HepG2 (cell line): ENCODE results near the gene AGBL2. TPM values are rescaled to one million over a fixed set of nuclear protein-coding genes. Genes with fewer than 3 reads are reported as not detected.

Experiments used
- CC2D1A ChIP-seq: sonication (generic); formaldehyde crosslinking; IDR thresholded peaks from 2 replicates; pipeline ENCODE4 v1.8.1; 2023; ENCODE audit warnings: mild to moderate bottlenecking, missing genetic modification reagents
- HNF1A ChIP-seq, 2 experiments: sonication (generic) in 1 of 2; formaldehyde crosslinking in 1 of 2; IDR thresholded peaks; 2 replicates each; pipeline versions ENCODE4 v1.4.0 to v1.6.1; 2016 to 2020; ENCODE audit warnings: borderline replicate concordance in 1 of 2, low read depth in 1 of 2, mild to moderate bottlenecking in 1 of 2, missing genetic modification reagents in 1 of 2
- NFE2 ChIP-seq: sonication (generic); formaldehyde crosslinking; IDR thresholded peaks from 2 replicates; pipeline ENCODE4 v1.4.0; 2020; ENCODE audit warnings: missing genetic modification reagents
- NR2F1 ChIP-seq, 2 experiments: fragments of 450-650 bp in 1 of 2; formaldehyde crosslinking in 1 of 2; IDR thresholded peaks; 2 replicates each; pipeline versions ENCODE4 v1.5.0 to v1.6.1; 2016 to 2020; ENCODE audit warnings: mild to moderate bottlenecking in 1 of 2, missing compliant biosample characterization in 1 of 2, missing genetic modification reagents in 1 of 2, moderate library complexity in 1 of 2
- RCOR2 ChIP-seq: IDR thresholded peaks from 2 replicates; pipeline ENCODE4 v1.6.1; 2016; ENCODE audit warnings: missing biosample characterization, missing genetic modification reagents
- RFXANK ChIP-seq: IDR thresholded peaks from 2 replicates; pipeline ENCODE4 v1.6.1; 2016
- SETDB1 ChIP-seq: sonication (generic); formaldehyde crosslinking; IDR thresholded peaks from 2 replicates; pipeline ENCODE4 v1.5.1; 2020; ENCODE audit warnings: missing genetic modification reagents, mild to moderate bottlenecking, borderline replicate concordance
- ZBED4 ChIP-seq: sonication (generic); formaldehyde crosslinking; IDR thresholded peaks from 2 replicates; pipeline ENCODE4 v1.4.0; 2020; ENCODE audit warnings: missing genetic modification reagents, borderline replicate concordance
- ZBTB3 ChIP-seq: sonication (generic); formaldehyde crosslinking; IDR thresholded peaks from 2 replicates; pipeline ENCODE4 v1.4.0; 2020; ENCODE audit warnings: low read depth, mild to moderate bottlenecking, moderate library complexity, missing genetic modification reagents, borderline replicate concordance
- ZNF563 ChIP-seq: sonication (generic); formaldehyde crosslinking; IDR thresholded peaks from 2 replicates; pipeline ENCODE4 v1.8.0; 2022; ENCODE audit warnings: mild to moderate bottlenecking, moderate library complexity, missing genetic modification reagents
- ZNF747 ChIP-seq: sonication (generic); formaldehyde crosslinking; IDR thresholded peaks from 2 replicates; pipeline ENCODE4 v1.8.1; 2023; ENCODE audit warnings: missing genetic modification reagents, mild to moderate bottlenecking, borderline replicate concordance
- ZNF761 ChIP-seq: sonication (generic); formaldehyde crosslinking; conservative IDR thresholded peaks from 2 replicates; pipeline ENCODE4 v1.4.0; 2020; ENCODE audit warnings: mild to moderate bottlenecking, missing genetic modification reagents
- ZNF788 ChIP-seq: sonication (generic); formaldehyde crosslinking; IDR thresholded peaks from 2 replicates; pipeline ENCODE4 v1.5.0; 2020; ENCODE audit warnings: mild to moderate bottlenecking, missing genetic modification reagents, borderline replicate concordance
- polyA plus RNA-seq, 8 experiments: library from polyadenylated mRNA; depleted of rRNA in 3 of 8; stranded (reverse) in 7 of 8; unstranded in 1 of 8; fragments of >200 nt; fragmentation: Illumina TruSeq in 4 of 8; extraction: Trizol in 4 of 8; gene quantifications; 2 replicates each; pipeline versions ENCODE4 v1.2.1 to v1.2.3, GENCODE V29; 2011 to 2016; ENCODE audit warnings: low read depth in 4 of 8, missing spikeins in 1 of 8, mixed read lengths in 1 of 8; ENCODE audit not compliant: insufficient read depth in 1 of 8
- total RNA-seq, 5 experiments: library from RNA; depleted of rRNA; stranded (reverse); fragments of >200 nt; fragmentation: Illumina TruSeq; extraction: Trizol; gene quantifications; 2 replicates each; pipeline ENCODE4 v1.2.3, GENCODE V29; 2016; ENCODE audit warnings: low read depth in 1 of 5

AGBL2 gene
- total and polyA plus RNA-seq, 2 of the 13 experiments (the other 11 are each of a cell fraction or from before 2014, with no cell fraction given) = 1.6 to 5.7 TPM

DNA sequence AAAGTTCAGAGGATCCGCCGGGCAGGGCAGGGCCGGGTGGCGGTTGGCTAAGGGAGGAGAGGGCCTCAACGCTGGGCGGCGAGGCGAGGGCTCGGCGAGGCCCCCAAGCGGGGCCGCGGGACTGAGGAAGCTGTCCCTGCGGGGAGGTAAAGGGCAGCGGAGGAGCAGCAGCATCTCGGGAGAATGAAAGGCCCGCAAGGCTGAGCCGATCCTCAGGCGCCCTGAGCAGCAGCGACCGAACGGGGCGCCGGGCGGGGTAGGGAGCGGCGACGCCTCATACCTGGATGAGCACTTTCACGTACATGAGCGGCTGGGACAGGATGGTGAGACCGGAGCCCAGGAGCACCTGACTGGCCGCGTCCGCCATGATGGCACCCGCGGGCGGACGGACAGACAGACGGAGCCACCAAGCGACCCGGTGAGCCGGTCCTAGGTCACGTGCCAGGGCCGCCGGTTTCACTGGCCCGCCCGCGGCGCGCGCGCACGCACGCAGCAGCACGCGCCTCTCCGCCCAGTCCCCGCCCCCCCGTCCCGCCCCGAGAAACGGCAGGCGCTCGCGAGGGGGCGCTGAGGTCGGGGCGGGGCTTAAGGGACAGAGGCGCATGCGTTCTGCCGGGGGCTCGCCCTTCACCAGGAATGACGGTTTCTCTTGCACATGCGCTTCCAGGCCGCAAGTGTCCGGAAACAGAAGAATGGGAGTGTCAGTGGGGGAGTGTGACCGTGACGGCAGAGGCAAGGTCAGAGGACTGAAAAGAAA, 72.9 kb downstream of the AGBL2 start, which contains the start of gene MTCH2 (continued):
- TF ChIP-seq HNF1A (IDR thresholded peaks at IDR 0.05; ENCODE audit: low read depth) (no peak), HNF1A (CRISPR knock-in tag; IDR thresholded peaks at IDR 0.05; ENCODE audit: borderline replicate concordance) (no peak), ZNF788 (CRISPR knock-in tag) (peak; percentile 79; the same call in 1 of the 2 replicates), RCOR2 (0 out of 2 replicates have a peak, but pooled peaks have one; percentile 40), ZBTB3 (CRISPR knock-in tag) (no peak; the same call in 1 of the 2 replicates), NR2F1 (CRISPR knock-in tag; IDR thresholded peaks at IDR 0.05) (peak; percentile 10 to 17; a peak in 2 of 4 replicates), NFE2 (CRISPR knock-in tag) (no peak), SETDB1 (no peak), ZNF761 (CRISPR knock-in tag) (no peak; the same call in 1 of the 2 replicates), ZNF747 (peak; percentile 87), RFXANK (CRISPR knock-in tag) (no peak; the same call in 1 of the 2 replicates), ZBED4 (CRISPR knock-in tag) (peak; percentile 90; the same call in 1 of the 2 replicates), ZNF563 (CRISPR knock-in tag) (peak; percentile 75; the same call in 1 of the 2 replicates), CC2D1A (0 out of 2 replicates have a peak, but pooled peaks have one; percentile 73)
